ENCODE results near the gene CCDC126. TPM values are rescaled to one million over a fixed set of nuclear protein-coding genes. Genes with fewer than 3 reads are reported as not detected.

Gene CCDC126
- total RNA-seq, 1 experiment from 2014 or later, result 11.0 TPM

GRCh38 chr7:23645822-23646221 lies 48.6 kb downstream of the CCDC126 start:
- Mint-ChIP-seq H3K27me3 (ENCODE audit: unreplicated experiment) (no peaks in the 10 kb centered on the region), H3K9me3 (ENCODE audit: low read depth, unreplicated experiment) (no peaks in the 10 kb centered on the region), H3K4me3 (ENCODE audit: low read depth, unreplicated experiment) (no peak overlapping the region), H3K27ac (ENCODE audit: unreplicated experiment) (no peak overlapping the region), H3K4me1 (ENCODE audit: low read depth, unreplicated experiment) (no peaks in the 10 kb centered on the region), H3K36me3 (ENCODE audit: insufficient read depth, unreplicated experiment) (no peaks in the 10 kb centered on the region)
- no peak for TF ChIP-seq CTCF (IDR thresholded peaks at IDR 0.05; ENCODE audit: unreplicated experiment)
- BruUV-seq (replicated peaks), result no TSS peak
- CTCF ChIA-PET, result no interaction called here
- no peak for DNase-seq
- intact Hi-C loops (cut with micrococcal nuclease; ENCODE audit: unreplicated experiment), result no loop called here

- intact Hi-C loops (cut with micrococcal nuclease; ENCODE audit: unreplicated experiment), result loop anchor here (1.0 kb wide), 1 partner anchor 58 kb away; no protein-coding TSS in a partner anchor
- no peak for DNase-seq
- TF ChIP-seq CTCF (IDR thresholded peaks at IDR 0.05; ENCODE audit: unreplicated experiment), result no peak
These were observed 56.8 kb downstream of the CCDC126 start for GRCh38 chr7:23653942-23654341.

GRCh38 chr7:23654508-23654907 lies 57.3 kb downstream of the CCDC126 start:
- no TSS peak for BruUV-seq (replicated peaks)
- Mint-ChIP-seq H3K27ac (ENCODE audit: unreplicated experiment) (no peak overlapping the region), H3K4me3 (ENCODE audit: low read depth, unreplicated experiment) (no peak overlapping the region), H3K4me1 (ENCODE audit: low read depth, unreplicated experiment) (peaks cover 9% of the 10 kb centered on the region), H3K9me3 (ENCODE audit: low read depth, unreplicated experiment) (peaks cover 9% of the 10 kb centered on the region), H3K36me3 (ENCODE audit: insufficient read depth, unreplicated experiment) (no peaks in the 10 kb centered on the region), H3K27me3 (ENCODE audit: unreplicated experiment) (no peaks in the 10 kb centered on the region)
- CTCF ChIA-PET, result no interaction called here
- intact Hi-C loops (cut with micrococcal nuclease; ENCODE audit: unreplicated experiment), result loop anchor here (1.0 kb wide), 1 partner anchor 58 kb away; no protein-coding TSS in a partner anchor
- peak; percentile 40 for DNase-seq
- peak; percentile 30 for TF ChIP-seq CTCF (IDR thresholded peaks at IDR 0.05; ENCODE audit: unreplicated experiment)

More at GRCh38 chr7:23653942-23654341, 56.8 kb downstream of the CCDC126 start:
- CTCF ChIA-PET, result no interaction called here
- Mint-ChIP-seq H3K36me3 (ENCODE audit: insufficient read depth, unreplicated experiment) (no peaks in the 10 kb centered on the region), H3K27me3 (ENCODE audit: unreplicated experiment) (no peaks in the 10 kb centered on the region), H3K27ac (ENCODE audit: unreplicated experiment) (no peak overlapping the region), H3K9me3 (ENCODE audit: low read depth, unreplicated experiment) (peaks cover 9% of the 10 kb centered on the region), H3K4me3 (ENCODE audit: low read depth, unreplicated experiment) (no peak overlapping the region), H3K4me1 (ENCODE audit: low read depth, unreplicated experiment) (peaks cover 9% of the 10 kb centered on the region)
- no TSS peak for BruUV-seq (replicated peaks)

- DNase-seq, result no peak
- Mint-ChIP-seq H3K27me3 (ENCODE audit: unreplicated experiment) (no peaks in the 10 kb centered on the region), H3K4me3 (ENCODE audit: low read depth, unreplicated experiment) (no peak overlapping the region), H3K36me3 (ENCODE audit: insufficient read depth, unreplicated experiment) (no peaks in the 10 kb centered on the region), H3K9me3 (ENCODE audit: low read depth, unreplicated experiment) (peaks cover 9% of the 10 kb centered on the region), H3K27ac (ENCODE audit: unreplicated experiment) (no peak overlapping the region), H3K4me1 (ENCODE audit: low read depth, unreplicated experiment) (peaks cover 9% of the 10 kb centered on the region)
- CTCF ChIA-PET, result no interaction called here
- intact Hi-C loops (cut with micrococcal nuclease; ENCODE audit: unreplicated experiment), result no loop called here
- no TSS peak for BruUV-seq (replicated peaks)
- TF ChIP-seq CTCF (IDR thresholded peaks at IDR 0.05; ENCODE audit: unreplicated experiment), result no peak
These were observed 58.3 kb downstream of the CCDC126 start for GRCh38 chr7:23655433-23655832.
